GM10266 (cell line): ENCODE measurements around the gene P2RY6.

Experiments used
- DNase-seq: peaks from one replicate; pipeline ENCODE4 v3.0.0; 2012; ENCODE audit errors: extremely low spot score
- CTCF ChIP-seq: IDR thresholded peaks from 2 replicates; pipeline ENCODE4 v1.5.1; 2012; ENCODE audit warnings: mild to moderate bottlenecking, low read depth; ENCODE audit not compliant: control insufficient read depth, insufficient read depth; ENCODE audit errors: missing control alignments

P2RY6 gene

GRCh38 chr11:73338279-73338678 is 66.1 kb downstream of the P2RY6 start:
- DNase-seq = no peak
- no peak for TF ChIP-seq CTCF

- no peak for TF ChIP-seq CTCF
- no peak for DNase-seq
These were observed 68.0 kb downstream of the P2RY6 start for GRCh38 chr11:73340164-73340563.

GRCh38 chr11:73342633-73343032 is 70.5 kb downstream of the P2RY6 start:
- DNase-seq = no peak
- no peak for TF ChIP-seq CTCF

GRCh38 chr11:73343076-73343873 is 71.1 kb downstream of the P2RY6 start:
- TF ChIP-seq CTCF = no peak
- DNase-seq = no peak

GRCh38 chr11:73344191-73344607 is 72.1 kb downstream of the P2RY6 start:
- no peak for TF ChIP-seq CTCF
- DNase-seq = no peak

GRCh38 chr11:73345481-73346160 is 73.5 kb downstream of the P2RY6 start:
- no peak for DNase-seq
- no peak for TF ChIP-seq CTCF

GRCh38 chr11:73346186-73346935 is 74.2 kb downstream of the P2RY6 start:
- DNase-seq = no peak
- no peak for TF ChIP-seq CTCF
